ENCODE measurements around the gene ZNF799. TPM values are rescaled to one million over a fixed set of nuclear protein-coding genes. Genes with fewer than 3 reads are reported as not detected.

The ZNF799 gene
- total RNA-seq, 2 experiments from 2014 or later, result 2.4 to 3.2 TPM

DNA sequence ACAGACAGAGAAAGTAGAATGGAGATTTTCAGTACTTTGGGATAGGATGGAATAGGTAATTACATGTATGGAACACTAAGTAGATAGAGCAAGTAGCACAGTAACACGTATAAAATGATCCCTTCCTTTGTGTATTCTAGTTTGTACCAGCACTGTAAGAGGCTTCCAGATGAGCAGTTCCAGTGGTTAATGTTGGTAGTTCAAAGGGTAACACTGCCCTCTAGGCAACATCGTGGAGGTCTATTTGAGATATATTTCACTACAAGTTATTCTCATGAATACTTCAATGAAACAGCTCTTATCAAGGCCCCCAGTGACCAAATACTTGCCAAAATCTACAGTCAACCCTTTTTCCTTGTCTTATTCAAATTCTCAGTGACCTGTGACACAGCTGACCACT lies 54.2 kb downstream of the ZNF799 start:
- Mint-ChIP-seq H3K27ac (no peak overlapping the region), H3K4me3 (no peak overlapping the region), H3K4me1 (ENCODE audit: low read depth) (no peaks in the 10 kb centered on the region), H3K27me3 (no peaks in the 10 kb centered on the region), H3K9me3 (peaks cover 42% of the 10 kb centered on the region), H3K36me3 (ENCODE audit: low read depth) (peaks cover 38% of the 10 kb centered on the region)
- intact Hi-C loops (cut with micrococcal nuclease), result loop anchor here (5.0 kb wide), 1 partner anchor 145 kb away; no protein-coding TSS in a partner anchor
- CTCF ChIA-PET, result interaction anchor here (1.0 to 1.2 kb wide), 2 partner anchors 135 to 288 kb away, joined by 3 to 4 read pairs; no protein-coding TSS in a partner anchor
- DNase-seq (peak; percentile 44), ATAC-seq (peak; percentile 34)
- TF ChIP-seq, protein P1, sequence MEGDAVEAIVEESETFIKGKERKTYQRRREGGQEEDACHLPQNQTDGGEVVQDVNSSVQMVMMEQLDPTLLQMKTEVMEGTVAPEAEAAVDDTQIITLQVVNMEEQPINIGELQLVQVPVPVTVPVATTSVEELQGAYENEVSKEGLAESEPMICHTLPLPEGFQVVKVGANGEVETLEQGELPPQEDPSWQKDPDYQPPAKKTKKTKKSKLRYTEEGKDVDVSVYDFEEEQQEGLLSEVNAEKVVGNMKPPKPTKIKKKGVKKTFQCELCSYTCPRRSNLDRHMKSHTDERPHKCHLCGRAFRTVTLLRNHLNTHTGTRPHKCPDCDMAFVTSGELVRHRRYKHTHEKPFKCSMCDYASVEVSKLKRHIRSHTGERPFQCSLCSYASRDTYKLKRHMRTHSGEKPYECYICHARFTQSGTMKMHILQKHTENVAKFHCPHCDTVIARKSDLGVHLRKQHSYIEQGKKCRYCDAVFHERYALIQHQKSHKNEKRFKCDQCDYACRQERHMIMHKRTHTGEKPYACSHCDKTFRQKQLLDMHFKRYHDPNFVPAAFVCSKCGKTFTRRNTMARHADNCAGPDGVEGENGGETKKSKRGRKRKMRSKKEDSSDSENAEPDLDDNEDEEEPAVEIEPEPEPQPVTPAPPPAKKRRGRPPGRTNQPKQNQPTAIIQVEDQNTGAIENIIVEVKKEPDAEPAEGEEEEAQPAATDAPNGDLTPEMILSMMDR (IDR thresholded peaks at IDR 0.05), result peak; percentile 30
- POLR2A ChIA-PET, result interaction anchor here (0.5 kb wide), 1 partner anchor 73 kb away, joined by 4 read pairs; no protein-coding TSS in a partner anchor

- intact Hi-C loops (cut with micrococcal nuclease), result loop anchor here (5.0 kb wide), 1 partner anchor 143 kb away; no protein-coding TSS in a partner anchor
- H3K27me3 Mint-ChIP-seq, result no peaks in the 10 kb centered on the region
- no peak overlapping the region for H3K4me3 Mint-ChIP-seq
- ChIA-PET POLR2A (no interaction called here), CTCF (interaction anchor here (1.4 kb wide), 1 partner anchor 150 kb away, joined by 4 read pairs; no protein-coding TSS in a partner anchor)
- TF ChIP-seq, protein P1 (IDR thresholded peaks at IDR 0.05), result no peak
- DNase-seq, result no peak
- no peak for ATAC-seq
- no peaks in the 10 kb centered on the region for H3K4me1 Mint-ChIP-seq (ENCODE audit: low read depth)
- H3K27ac Mint-ChIP-seq, result no peak overlapping the region
- peaks cover 27% of the 10 kb centered on the region for H3K9me3 Mint-ChIP-seq
- H3K36me3 Mint-ChIP-seq (ENCODE audit: low read depth), result peaks cover 21% of the 10 kb centered on the region
Observed at GRCh38 chr19:12345197-12345596, 55.9 kb downstream of the ZNF799 start.

Other genes starting within 250 kb of the ZNF799 start
- gene ZNF625, start 244.5 kb downstream of the ZNF799 start, total RNA-seq, result 1 to 10 TPM; 3.9 to 4.6 TPM
- gene ZNF136, start 238.2 kb downstream of the ZNF799 start, total RNA-seq, result 10 to 100 TPM; 10.2 to 10.3 TPM
- gene ZNF44, start 106.4 kb downstream of the ZNF799 start, total RNA-seq, result 1 to 10 TPM; 6.1 to 7.1 TPM
- gene ZNF563, start 67.6 kb downstream of the ZNF799 start, total RNA-seq, result 1 to 10 TPM; 6.0 to 7.1 TPM
- gene ZNF442, start 35.6 kb downstream of the ZNF799 start, total RNA-seq, result 1 to 10 TPM; 1.5 to 1.8 TPM
- gene ZNF443, start 39.8 kb upstream of the ZNF799 start, total RNA-seq, result 1 to 10 TPM; 3.1 to 3.2 TPM
- 1 to 10 TPM; 1.5 to 1.6 TPM for gene ZNF709, start 83.5 kb upstream of the ZNF799 start, total RNA-seq
- gene ZNF564, start 150.2 kb upstream of the ZNF799 start, total RNA-seq, result 1 to 10 TPM; 6.2 to 7.4 TPM
- gene ZNF490, start 209.5 kb upstream of the ZNF799 start, total RNA-seq, result 1 to 10 TPM; 6.8 to 9.3 TPM
- gene ZNF791, start 209.6 kb upstream of the ZNF799 start, total RNA-seq, result 10 to 100 TPM; 15.1 to 16.7 TPM

Measured in activated CD8-positive, alpha-beta T cell treated with anti-CD3 and anti-CD28 coated beads for 36 hours (primary cell).